Measurements from ENCODE around the gene CNOT4.

- no peak for TF ChIP-seq CTCF (IDR thresholded peaks at IDR 0.05)
- no peak for TF ChIP-seq POLR2A (IDR thresholded peaks at IDR 0.05)
Measured at GRCh38 chr7:135349746-135350145, 160.2 kb downstream of the CNOT4 start.

Data from adrenal gland (tissue), 5 donors.